Neural progenitor cell (in vitro differentiated cells): ENCODE results near the gene ACTR3.

Experiments used
- CTCF ChIP-seq: fragments of 200-600 bp; sonication (generic); IDR thresholded peaks from 2 replicates; pipeline ENCODE4 v1.5.1; 2017; ENCODE audit warnings: antibody characterized with exemption, mild to moderate bottlenecking
- EZH2 ChIP-seq: fragments of 200-600 bp; sonication (generic); IDR thresholded peaks from 2 replicates; pipeline ENCODE4 v1.6.1; 2017; ENCODE audit warnings: antibody characterized with exemption, mild to moderate bottlenecking, moderate library complexity
- EZH2phosphoT487 ChIP-seq: fragments of 200-600 bp; sonication (generic); IDR thresholded peaks from 2 replicates; pipeline ENCODE4 v1.6.1; 2017; ENCODE audit warnings: antibody characterized with exemption

GRCh38 chr2:113863144-113863543, 26.7 kb upstream of the ACTR3 start:
- TF ChIP-seq CTCF (no peak), EZH2 (no peak), EZH2phosphoT487 (no peak)
